Measurements from ENCODE around the gene LSM6. TPM values are rescaled to one million over a fixed set of nuclear protein-coding genes. Genes with fewer than 3 reads are reported as not detected.

The LSM6 gene
- total RNA-seq, 1 donor = 17.0 TPM

- no peak for DNase-seq (ENCODE audit: insufficient read length, low spot score, missing footprints)
- no peaks in the 10 kb centered on the region for H3K36me3 ChIP-seq (ENCODE audit: insufficient read depth, low read length)
- H3K4me3 ChIP-seq (ENCODE audit: insufficient read depth, low read length) = no peak overlapping the region
- no peaks in the 10 kb centered on the region for H4K20me1 ChIP-seq (ENCODE audit: insufficient read depth, low read length)
- no peak overlapping the region for H3K4me2 ChIP-seq (ENCODE audit: insufficient read depth, low read length)
- TF ChIP-seq CTCF (IDR thresholded peaks at IDR 0.05; ENCODE audit: extremely low read depth, low read depth, low read length) = no peak
- no peak overlapping the region for H3K27ac ChIP-seq (ENCODE audit: low read depth, low read length)
- peaks cover 6% of the 10 kb centered on the region for H3K27me3 ChIP-seq (ENCODE audit: insufficient read depth, low read length)
- no peaks in the 10 kb centered on the region for H3K9me3 ChIP-seq (ENCODE audit: low read depth, low read length)
- H3K79me2 ChIP-seq (ENCODE audit: insufficient read depth, low read length) = no peaks in the 10 kb centered on the region
- H3K4me1 ChIP-seq (ENCODE audit: insufficient read depth, low read length) = no peaks in the 10 kb centered on the region
- no peak overlapping the region for H2AFZ ChIP-seq (ENCODE audit: low read length)
These were observed 56.7 kb downstream of the LSM6 start for GRCh38 chr4:146232131-146232722.

- Histone ChIP-seq H3K27me3 (ENCODE audit: insufficient read depth, low read length) (no peaks in the 10 kb centered on the region), H2AFZ (ENCODE audit: low read length) (no peak overlapping the region), H3K27ac (ENCODE audit: low read depth, low read length) (no peak overlapping the region), H4K20me1 (ENCODE audit: insufficient read depth, low read length) (no peaks in the 10 kb centered on the region), H3K4me3 (ENCODE audit: insufficient read depth, low read length) (no peak overlapping the region), H3K9me3 (ENCODE audit: low read depth, low read length) (no peaks in the 10 kb centered on the region), H3K4me2 (ENCODE audit: insufficient read depth, low read length) (no peak overlapping the region), H3K79me2 (ENCODE audit: insufficient read depth, low read length) (no peaks in the 10 kb centered on the region), H3K36me3 (ENCODE audit: insufficient read depth, low read length) (no peaks in the 10 kb centered on the region), H3K4me1 (ENCODE audit: insufficient read depth, low read length) (no peaks in the 10 kb centered on the region)
- no peak for DNase-seq (ENCODE audit: insufficient read length, low spot score, missing footprints)
- TF ChIP-seq CTCF (IDR thresholded peaks at IDR 0.05; ENCODE audit: extremely low read depth, low read depth, low read length) = no peak
These were observed 60.2 kb downstream of the LSM6 start for GRCh38 chr4:146235654-146236177.

GRCh38 chr4:146236216-146236615 is 60.7 kb downstream of the LSM6 start:
- TF ChIP-seq CTCF (IDR thresholded peaks at IDR 0.05; ENCODE audit: extremely low read depth, low read depth, low read length) = no peak
- no peaks in the 10 kb centered on the region for H3K9me3 ChIP-seq (ENCODE audit: low read depth, low read length)
- no peak overlapping the region for H3K4me2 ChIP-seq (ENCODE audit: insufficient read depth, low read length)
- H2AFZ ChIP-seq (ENCODE audit: low read length) = no peak overlapping the region
- no peaks in the 10 kb centered on the region for H3K27me3 ChIP-seq (ENCODE audit: insufficient read depth, low read length)
- no peak overlapping the region for H3K4me3 ChIP-seq (ENCODE audit: insufficient read depth, low read length)
- H3K4me1 ChIP-seq (ENCODE audit: insufficient read depth, low read length) = peaks cover 3% of the 10 kb centered on the region
- no peaks in the 10 kb centered on the region for H4K20me1 ChIP-seq (ENCODE audit: insufficient read depth, low read length)
- no peaks in the 10 kb centered on the region for H3K36me3 ChIP-seq (ENCODE audit: insufficient read depth, low read length)
- H3K27ac ChIP-seq (ENCODE audit: low read depth, low read length) = no peak overlapping the region
- no peaks in the 10 kb centered on the region for H3K79me2 ChIP-seq (ENCODE audit: insufficient read depth, low read length)
- no peak for DNase-seq (ENCODE audit: insufficient read length, low spot score, missing footprints)

GRCh38 chr4:146237092-146237491 is 61.6 kb downstream of the LSM6 start:
- Histone ChIP-seq H2AFZ (ENCODE audit: low read length) (no peak overlapping the region), H3K9me3 (ENCODE audit: low read depth, low read length) (no peaks in the 10 kb centered on the region), H4K20me1 (ENCODE audit: insufficient read depth, low read length) (no peaks in the 10 kb centered on the region), H3K36me3 (ENCODE audit: insufficient read depth, low read length) (no peaks in the 10 kb centered on the region), H3K4me1 (ENCODE audit: insufficient read depth, low read length) (peaks cover 10% of the 10 kb centered on the region), H3K4me3 (ENCODE audit: insufficient read depth, low read length) (no peak overlapping the region), H3K79me2 (ENCODE audit: insufficient read depth, low read length) (no peaks in the 10 kb centered on the region), H3K27ac (ENCODE audit: low read depth, low read length) (no peak overlapping the region), H3K27me3 (ENCODE audit: insufficient read depth, low read length) (no peaks in the 10 kb centered on the region), H3K4me2 (ENCODE audit: insufficient read depth, low read length) (no peak overlapping the region)
- no peak for DNase-seq (ENCODE audit: insufficient read length, low spot score, missing footprints)
- TF ChIP-seq CTCF (IDR thresholded peaks at IDR 0.05; ENCODE audit: extremely low read depth, low read depth, low read length) = no peak
